ENCODE measurements around the gene CLCN2. TPM values are rescaled to one million over a fixed set of nuclear protein-coding genes. Genes with fewer than 3 reads are reported as not detected.
A peak's percentile ranks its signal among the peaks of the same experiment; 100 is the strongest.

The CLCN2 gene
- total RNA-seq, 4 donors from 2014 or later, result 0.77 to 20.8 (median 7.3) TPM

DNA sequence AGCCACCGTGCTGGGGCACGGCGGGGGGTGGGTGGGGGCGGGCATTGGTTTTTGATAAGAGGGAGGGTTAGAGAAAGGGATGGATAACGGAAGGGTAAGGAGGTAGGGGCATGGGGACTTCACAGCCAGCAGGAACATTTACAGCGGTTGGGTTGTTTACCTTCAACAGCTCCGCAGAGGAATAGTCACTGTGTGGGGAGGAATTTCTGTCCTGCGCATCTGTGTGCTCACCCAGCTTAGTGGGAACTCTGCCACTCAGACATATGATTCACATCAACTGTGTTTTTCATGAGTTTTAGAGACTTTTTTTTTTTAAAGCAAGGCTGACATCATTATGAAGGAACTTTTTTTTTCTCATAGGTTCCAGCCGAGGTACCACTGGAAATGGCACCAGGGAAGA lies 38.0 kb upstream of the CLCN2 start:
- H3K4me3 ChIP-seq, result no peak overlapping the region
- TF ChIP-seq, protein P1, sequence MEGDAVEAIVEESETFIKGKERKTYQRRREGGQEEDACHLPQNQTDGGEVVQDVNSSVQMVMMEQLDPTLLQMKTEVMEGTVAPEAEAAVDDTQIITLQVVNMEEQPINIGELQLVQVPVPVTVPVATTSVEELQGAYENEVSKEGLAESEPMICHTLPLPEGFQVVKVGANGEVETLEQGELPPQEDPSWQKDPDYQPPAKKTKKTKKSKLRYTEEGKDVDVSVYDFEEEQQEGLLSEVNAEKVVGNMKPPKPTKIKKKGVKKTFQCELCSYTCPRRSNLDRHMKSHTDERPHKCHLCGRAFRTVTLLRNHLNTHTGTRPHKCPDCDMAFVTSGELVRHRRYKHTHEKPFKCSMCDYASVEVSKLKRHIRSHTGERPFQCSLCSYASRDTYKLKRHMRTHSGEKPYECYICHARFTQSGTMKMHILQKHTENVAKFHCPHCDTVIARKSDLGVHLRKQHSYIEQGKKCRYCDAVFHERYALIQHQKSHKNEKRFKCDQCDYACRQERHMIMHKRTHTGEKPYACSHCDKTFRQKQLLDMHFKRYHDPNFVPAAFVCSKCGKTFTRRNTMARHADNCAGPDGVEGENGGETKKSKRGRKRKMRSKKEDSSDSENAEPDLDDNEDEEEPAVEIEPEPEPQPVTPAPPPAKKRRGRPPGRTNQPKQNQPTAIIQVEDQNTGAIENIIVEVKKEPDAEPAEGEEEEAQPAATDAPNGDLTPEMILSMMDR (IDR thresholded peaks at IDR 0.05), result no peak
- TF ChIP-seq POLR2A (IDR thresholded peaks at IDR 0.05), result no peak
- intact Hi-C loops (cut with DNase I; ENCODE audit: low total_unique reads), result no loop called here
- peak overlapping the region; percentile 81 to 84 for H3K27ac ChIP-seq
- no peaks in the 10 kb centered on the region for H3K9me3 ChIP-seq
- H3K36me3 ChIP-seq, result no peaks in the 10 kb centered on the region
- H3K4me1 ChIP-seq, result no peaks in the 10 kb centered on the region
- DNase-seq, result peak; percentile 61 to 87
- no peaks in the 10 kb centered on the region for H3K27me3 ChIP-seq

DNA sequence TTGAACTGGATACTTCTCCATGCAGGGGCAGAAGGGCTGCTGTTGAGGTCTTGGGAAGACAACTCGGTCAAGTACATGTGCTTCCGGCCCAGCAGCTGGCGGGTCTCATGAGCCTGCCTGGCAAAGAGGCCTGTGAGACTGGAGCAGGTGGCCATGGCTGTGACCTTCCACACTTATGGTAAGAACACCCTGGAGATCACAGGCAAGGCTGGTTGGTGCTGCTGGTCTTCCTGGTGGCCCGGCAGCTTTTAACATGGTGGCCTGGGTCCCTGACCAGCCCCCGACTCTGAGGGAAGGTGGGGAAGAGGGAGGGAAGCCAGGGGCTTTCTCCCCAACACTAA lies 33.9 kb upstream of the CLCN2 start:
- no peaks in the 10 kb centered on the region for H3K9me3 ChIP-seq
- no peak overlapping the region for H3K27ac ChIP-seq
- H3K4me1 ChIP-seq, result no peaks in the 10 kb centered on the region
- no peak for DNase-seq
- intact Hi-C loops (cut with DNase I; ENCODE audit: low total_unique reads), result no loop called here
- no peaks in the 10 kb centered on the region for H3K27me3 ChIP-seq
- no peak for TF ChIP-seq POLR2A (IDR thresholded peaks at IDR 0.05)
- TF ChIP-seq, protein P1 (IDR thresholded peaks at IDR 0.05), result no peak
- no peaks in the 10 kb centered on the region for H3K36me3 ChIP-seq
- no peak overlapping the region for H3K4me3 ChIP-seq

DNA sequence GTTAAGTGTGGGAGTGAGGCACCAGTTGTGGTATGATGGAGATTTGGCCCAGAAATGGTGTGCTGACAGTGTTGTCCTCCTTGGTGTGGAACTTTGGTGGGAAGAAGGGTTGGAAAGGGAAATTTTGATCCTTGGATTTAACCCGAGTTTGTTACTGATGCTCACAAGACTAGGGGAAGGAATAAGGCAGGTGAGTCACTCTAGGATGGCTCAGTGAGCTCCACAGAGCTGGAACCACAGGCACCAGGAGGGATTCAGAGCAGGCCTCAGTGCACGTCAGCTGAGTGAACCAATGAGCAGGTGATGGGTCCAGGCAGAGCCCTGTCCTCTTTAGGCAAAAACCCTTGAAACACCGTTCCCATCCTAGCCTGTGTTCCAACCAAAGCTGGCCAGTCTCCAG lies 29.9 kb upstream of the CLCN2 start:
- no peaks in the 10 kb centered on the region for H3K36me3 ChIP-seq
- DNase-seq, result no peak
- no peaks in the 10 kb centered on the region for H3K9me3 ChIP-seq
- TF ChIP-seq POLR2A (IDR thresholded peaks at IDR 0.05), result no peak
- TF ChIP-seq, protein P1 (IDR thresholded peaks at IDR 0.05), result no peak
- H3K4me1 ChIP-seq, result no peaks in the 10 kb centered on the region
- H3K4me3 ChIP-seq, result no peak overlapping the region
- H3K27me3 ChIP-seq, result no peaks in the 10 kb centered on the region
- intact Hi-C loops (cut with DNase I; ENCODE audit: low total_unique reads), result no loop called here
- peak overlapping the region in 1 of 2 donors; percentile 44 for H3K27ac ChIP-seq

DNA sequence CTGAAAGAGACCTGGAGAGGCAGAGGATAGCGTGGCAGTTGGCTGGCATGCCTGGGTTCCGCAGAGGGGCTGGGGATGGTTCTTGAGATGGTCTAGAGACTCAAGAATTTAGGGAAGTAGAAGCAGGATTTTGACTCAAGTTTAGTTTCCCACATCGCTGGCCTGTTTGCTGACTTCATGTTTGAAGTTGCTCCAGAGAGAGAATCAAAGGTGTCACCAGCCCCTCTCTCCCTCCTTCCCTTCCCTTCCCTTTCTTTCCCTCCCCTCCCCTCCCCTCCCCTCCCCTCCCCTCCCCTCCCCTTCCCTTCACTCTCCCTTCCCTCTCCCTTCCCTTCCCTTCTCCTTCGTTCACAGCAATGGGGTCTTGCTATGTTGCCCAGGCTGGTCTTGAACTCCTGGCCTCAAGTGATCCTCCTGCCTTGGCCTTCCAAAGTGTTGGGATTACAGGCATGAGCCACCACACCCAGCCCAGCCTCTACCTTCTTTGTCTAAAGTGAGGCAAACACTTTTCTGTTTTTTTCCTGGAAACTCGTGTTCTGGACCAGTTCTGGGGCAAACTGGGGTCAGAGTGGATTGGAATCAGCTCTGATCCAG lies 28.6 kb upstream of the CLCN2 start:
- Histone ChIP-seq H3K27me3 (no peaks in the 10 kb centered on the region), H3K4me1 (no peaks in the 10 kb centered on the region), H3K4me3 (no peak overlapping the region), H3K36me3 (no peaks in the 10 kb centered on the region), H3K9me3 (no peaks in the 10 kb centered on the region), H3K27ac (peak overlapping the region; percentile 37 to 44)
- intact Hi-C loops (cut with DNase I; ENCODE audit: low total_unique reads), result no loop called here
- DNase-seq, result no peak
- TF ChIP-seq POLR2A (IDR thresholded peaks at IDR 0.05), result no peak
- TF ChIP-seq, protein P1 (IDR thresholded peaks at IDR 0.05), result no peak

DNA sequence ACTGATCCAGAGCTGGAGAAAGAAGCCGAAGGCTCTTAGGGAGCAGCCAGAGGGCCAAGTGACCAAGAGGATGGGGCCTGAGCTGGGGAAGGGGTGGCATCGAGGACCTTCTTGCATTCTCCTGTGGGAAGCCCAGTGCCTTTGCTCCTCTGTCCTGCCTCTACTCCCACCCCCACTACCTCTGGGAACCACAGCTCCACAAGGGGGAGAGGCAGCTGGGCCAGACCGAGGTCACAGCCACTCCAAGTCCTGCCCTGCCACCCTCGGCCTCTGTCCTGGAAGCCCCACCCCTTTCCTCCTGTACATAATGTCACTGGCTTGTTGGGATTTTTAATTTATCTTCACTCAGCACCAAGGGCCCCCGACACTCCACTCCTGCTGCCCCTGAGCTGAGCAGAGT lies 28.0 kb upstream of the CLCN2 start:
- H3K36me3 ChIP-seq, result no peaks in the 10 kb centered on the region
- H3K4me3 ChIP-seq, result no peak overlapping the region
- H3K9me3 ChIP-seq, result no peaks in the 10 kb centered on the region
- no peak for DNase-seq
- intact Hi-C loops (cut with DNase I; ENCODE audit: low total_unique reads), result no loop called here
- H3K27ac ChIP-seq, result no peak overlapping the region
- H3K4me1 ChIP-seq, result no peaks in the 10 kb centered on the region
- no peak for TF ChIP-seq POLR2A (IDR thresholded peaks at IDR 0.05)
- TF ChIP-seq, protein P1 (IDR thresholded peaks at IDR 0.05), result no peak
- no peaks in the 10 kb centered on the region for H3K27me3 ChIP-seq
